IMR-90 (cell line): Measurements from ENCODE around the gene SLC25A2. TPM values are rescaled to one million over a fixed set of nuclear protein-coding genes. Genes with fewer than 3 reads are reported as not detected.

Experiments
- ATAC-seq: fragments of 200-7000 bp; cut with Tn5 transposase; 2 replicates; pipeline ENCODE4 v1.9.1; 2020; ENCODE audit warnings: low read depth, mild to moderate bottlenecking, moderate library complexity
- BruUV-seq: library from RNA; stranded (reverse); fragments of 400-500 nt; replicated peaks from 2 replicates; lab custom pipeline; 2021; lab: Mats Ljungman, UMichigan
- CTCF ChIA-PET: fragments of 300-600 bp; formaldehyde crosslinking; extraction: SDS; loops from one replicate; lab custom pipeline; 2021; ENCODE audit warnings: antibody characterized with exemption; lab: Yijun Ruan, JAX
- POLR2A ChIA-PET: fragments of 300-600 bp; sonication (Branson Sonifier 250); formaldehyde crosslinking; loops from one replicate; lab custom pipeline; 2022; ENCODE audit warnings: antibody characterized with exemption; ENCODE audit not compliant: unreplicated experiment; lab: Charles Lee
- DNase-seq: peaks from one replicate; pipeline ENCODE4 v3.0.0; 2013
- H2AFZ ChIP-seq: replicated peaks from 2 replicates; pipeline ENCODE3; 2013; ENCODE audit warnings: low read length, mild to moderate bottlenecking; ENCODE audit not compliant: poor library complexity
- H2AK5ac ChIP-seq: 2 replicates; pipeline ENCODE4 v1.6.1; 2013; ENCODE audit warnings: low read depth, low read length, inconsistent platforms
- H2AK9ac ChIP-seq: replicated peaks from 2 replicates; pipeline ENCODE3; 2013; ENCODE audit warnings: mild to moderate bottlenecking, low read depth, low read length, moderate library complexity; ENCODE audit not compliant: poor library complexity
- H2BK120ac ChIP-seq: 2 replicates; pipeline ENCODE4 v1.6.1; 2013; ENCODE audit warnings: low read depth, low read length, inconsistent platforms
- H2BK15ac ChIP-seq: 3 replicates; pipeline ENCODE4 v1.6.1; 2013; ENCODE audit warnings: low read depth, low read length, inconsistent platforms
- H2BK20ac ChIP-seq: 2 replicates; pipeline ENCODE4 v1.6.1; 2013; ENCODE audit warnings: low read depth, mild to moderate bottlenecking, inconsistent platforms, low read length, moderate library complexity
- H2BK5ac ChIP-seq: 2 replicates; pipeline ENCODE4 v1.6.1; 2013; ENCODE audit warnings: mild to moderate bottlenecking, low read depth, low read length, inconsistent platforms; ENCODE audit not compliant: poor library complexity, severe bottlenecking
- H3K14ac ChIP-seq: replicated peaks from 2 replicates; pipeline ENCODE4 v1.6.1; 2013; ENCODE audit warnings: low read depth, low read length, inconsistent platforms
- H3K18ac ChIP-seq: 2 replicates; pipeline ENCODE4 v1.6.1; 2013; ENCODE audit warnings: low read depth, low read length, control low read depth
- H3K23ac ChIP-seq: 2 replicates; pipeline ENCODE4 v1.6.1; 2013; ENCODE audit warnings: low read depth, low read length, inconsistent platforms
- H3K27ac ChIP-seq: 2 replicates; pipeline ENCODE4 v1.5.1; 2013; ENCODE audit warnings: mild to moderate bottlenecking, control low read depth, low read length; ENCODE audit not compliant: insufficient read depth
- H3K27me3 ChIP-seq: 2 replicates; pipeline ENCODE4 v1.6.1; 2013; ENCODE audit warnings: low read length; ENCODE audit not compliant: control insufficient read depth, insufficient read depth
- H3K36me3 ChIP-seq: 2 replicates; pipeline ENCODE4 v1.6.1; 2013; ENCODE audit warnings: low read length, mixed read lengths; ENCODE audit not compliant: control insufficient read depth, insufficient read depth
- H3K4ac ChIP-seq: 2 replicates; pipeline ENCODE4 v1.6.1; 2013; ENCODE audit warnings: low read depth, low read length, inconsistent platforms
- H3K4me1 ChIP-seq: 2 replicates; pipeline ENCODE4 v1.6.1; 2013; ENCODE audit warnings: low read length, mixed read lengths; ENCODE audit not compliant: control insufficient read depth, insufficient read depth
- H3K4me2 ChIP-seq: 2 replicates; pipeline ENCODE4 v1.6.1; 2013; ENCODE audit warnings: low read depth, mild to moderate bottlenecking, control low read depth, low read length, moderate library complexity
- H3K4me3 ChIP-seq: 2 replicates; pipeline ENCODE4 v1.5.1; 2013; ENCODE audit warnings: low read depth, mild to moderate bottlenecking, control low read depth, low read length, moderate library complexity; ENCODE audit not compliant: insufficient read depth
- H3K56ac ChIP-seq: 2 replicates; pipeline ENCODE4 v1.6.1; 2013; ENCODE audit warnings: low read length, inconsistent platforms; ENCODE audit not compliant: insufficient read depth; ENCODE audit errors: extremely low read depth
- H3K79me1 ChIP-seq, 2 experiments: 2 replicates each; pipeline ENCODE4 v1.6.1; 2013; ENCODE audit warnings: low read length in 2 of 2, inconsistent platforms in 1 of 2, low read depth in 1 of 2
- H3K9ac ChIP-seq: 2 replicates; pipeline ENCODE4 v1.6.1; 2013; ENCODE audit warnings: low read depth, low read length, control low read depth
- H3K9me1 ChIP-seq: 2 replicates; pipeline ENCODE4 v1.6.1; 2013; ENCODE audit warnings: low read length, inconsistent platforms; ENCODE audit not compliant: insufficient read depth
- H3K9me3 ChIP-seq: 2 replicates; pipeline ENCODE4 v1.6.1; 2013; ENCODE audit warnings: low read length; ENCODE audit not compliant: control insufficient read depth, insufficient read depth
- H4K20me1 ChIP-seq: 2 replicates; pipeline ENCODE4 v1.6.1; 2013; ENCODE audit warnings: low read length, inconsistent platforms; ENCODE audit not compliant: insufficient read depth
- H4K5ac ChIP-seq: 2 replicates; pipeline ENCODE4 v1.6.1; 2013; ENCODE audit warnings: mild to moderate bottlenecking, low read depth, low read length, control low read depth
- H4K8ac ChIP-seq, 2 experiments: 2 replicates each; pipeline ENCODE4 v1.6.1; 2013; ENCODE audit warnings: low read depth in 2 of 2, low read length in 2 of 2, control low read depth in 1 of 2, inconsistent platforms in 1 of 2
- H4K91ac ChIP-seq: 2 replicates; pipeline ENCODE4 v1.6.1; 2013; ENCODE audit warnings: low read depth, low read length, inconsistent platforms; ENCODE audit not compliant: insufficient read depth
- BHLHE40 ChIP-seq: fragments of 150-350 bp; IDR thresholded peaks from 2 replicates; pipeline ENCODE4 v1.6.1; 2016; ENCODE audit warnings: mild to moderate bottlenecking, low read depth, low read length
- CEBPB ChIP-seq: IDR thresholded peaks from 2 replicates; pipeline ENCODE4 v1.6.1; 2012; ENCODE audit warnings: low read depth, low read length, improper control_type of control experiment
- CHD1 ChIP-seq: IDR thresholded peaks from 2 replicates; pipeline ENCODE4 v1.6.1; 2012; ENCODE audit warnings: low read depth, low read length, improper control_type of control experiment
- CTCF ChIP-seq: conservative IDR thresholded peaks from 2 replicates; pipeline ENCODE4 v1.5.1; 2012; ENCODE audit warnings: mild to moderate bottlenecking, low read depth, low read length, improper control_type of control experiment
- FOS ChIP-seq: fragments of 150-350 bp; IDR thresholded peaks from 2 replicates; pipeline ENCODE4 v1.6.1; 2016; ENCODE audit warnings: low read depth, low read length
- MAFK ChIP-seq: IDR thresholded peaks from 2 replicates; pipeline ENCODE4 v1.6.1; 2012; ENCODE audit warnings: low read depth, low read length, improper control_type of control experiment
- MAZ ChIP-seq: IDR thresholded peaks from 2 replicates; pipeline ENCODE4 v1.6.1; 2012; ENCODE audit warnings: low read depth, mild to moderate bottlenecking, low read length, improper control_type of control experiment, moderate library complexity, borderline replicate concordance
- MXI1 ChIP-seq: IDR thresholded peaks from 2 replicates; pipeline ENCODE4 v1.6.1; 2012; ENCODE audit warnings: low read depth, mild to moderate bottlenecking, low read length, moderate library complexity, borderline replicate concordance
- RAD21 ChIP-seq: IDR thresholded peaks from 2 replicates; pipeline ENCODE4 v1.6.1; 2012; ENCODE audit warnings: low read length, improper control_type of control experiment
- RCOR1 ChIP-seq: IDR thresholded peaks from 2 replicates; pipeline ENCODE4 v1.6.1; 2012; ENCODE audit warnings: mild to moderate bottlenecking, low read length, improper control_type of control experiment; ENCODE audit not compliant: insufficient replicate concordance
- SMC3 ChIP-seq: fragments of 150-350 bp; IDR thresholded peaks from 2 replicates; pipeline ENCODE4 v1.6.1; 2016; ENCODE audit warnings: low read depth, mild to moderate bottlenecking, antibody characterized with exemption, low read length, moderate library complexity
- dilution Hi-C: fragments of 300-500 bp; cut with HindIII; formaldehyde crosslinking; loops from one replicate; pipeline ENCODE4 v1.14.3; 2018; ENCODE audit warnings: low sequenced_read_pairs; ENCODE audit not compliant: unreplicated experiment
- in situ Hi-C: fragments of 300-500 bp; cut with MboI; formaldehyde crosslinking; loops from 3 replicates; pipeline ENCODE4 v1.14.3; 2019; ENCODE audit warnings: low sequenced_read_pairs, inconsistent platforms, mixed read lengths
- intact Hi-C: fragments of 100-400 bp; cut with micrococcal nuclease; formaldehyde crosslinking; loops from 2 replicates; pipeline ENCODE4 v1.10.0; 2022
- polyA plus RNA-seq, 3 experiments: library from polyadenylated mRNA; depleted of rRNA; stranded (reverse); fragments of >200 nt; gene quantifications; 2 replicates each; pipeline ENCODE4 v1.2.3, GENCODE V29; 2012; ENCODE audit warnings: low replicate concordance in 1 of 3
- total RNA-seq: library from RNA; depleted of rRNA; stranded (reverse); fragments of >200 nt; gene quantifications from 2 replicates; pipeline ENCODE4 v1.2.3, GENCODE V29; 2012
- TF ChIP-seq, protein P1 (sequence below): fragments of 150-350 bp; IDR thresholded peaks from 2 replicates; pipeline ENCODE4 v1.6.1; 2016; ENCODE audit warnings: low read depth, mild to moderate bottlenecking, low read length, moderate library complexity, borderline replicate concordance

SLC25A2 gene
- total and polyA plus RNA-seq, 2 of the 4 experiments (the other 2 are of a cell fraction) = not detected

DNA sequence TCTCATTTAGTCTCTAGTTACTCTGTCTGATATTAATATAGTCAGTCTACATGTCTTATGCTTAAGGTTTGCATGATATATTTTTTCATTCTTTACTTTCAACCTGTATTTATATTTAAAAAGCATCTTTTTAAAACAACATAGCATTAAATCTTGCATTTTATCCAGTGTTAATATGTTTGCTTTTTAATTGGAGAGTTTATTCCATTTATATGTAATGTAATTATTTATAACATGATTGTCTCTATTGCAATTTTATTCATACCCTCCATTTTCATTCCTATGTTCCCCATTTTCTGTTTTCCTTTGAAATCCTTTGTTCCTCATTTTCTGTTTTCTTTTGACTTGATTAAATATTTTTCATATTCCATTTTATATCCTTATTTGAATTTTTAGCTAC lies 45.4 kb downstream of the SLC25A2 start:
- intact Hi-C loops = no loop called here
- no peaks in the 10 kb centered on the region for H3K9me1 ChIP-seq
- no peaks in the 10 kb centered on the region for H3K27me3 ChIP-seq
- DNase-seq (no peak), ATAC-seq (no peak)
- no peaks in the 10 kb centered on the region for H3K79me1 ChIP-seq
- no TSS peak for BruUV-seq
- no peak overlapping the region for H2BK15ac ChIP-seq
- H3K9ac ChIP-seq = no peak overlapping the region
- no peak overlapping the region for H4K8ac ChIP-seq
- in situ Hi-C loops = no loop called here
- no peak overlapping the region for H3K4ac ChIP-seq
- no peak overlapping the region for H3K4me3 ChIP-seq
- H4K5ac ChIP-seq = no peak overlapping the region
- peaks cover 40% of the 10 kb centered on the region for H3K9me3 ChIP-seq
- ChIA-PET POLR2A (no interaction called here), CTCF (no interaction called here)
- H3K36me3 ChIP-seq = no peaks in the 10 kb centered on the region
- H3K14ac ChIP-seq = no peak overlapping the region
- no peak overlapping the region for H2BK20ac ChIP-seq
- no peaks in the 10 kb centered on the region for H4K20me1 ChIP-seq
- H4K91ac ChIP-seq = no peak overlapping the region
- TF ChIP-seq SMC3 (no peak), FOS (no peak), MXI1 (no peak), MAFK (no peak), RAD21 (no peak), RCOR1 (no peak), BHLHE40 (no peak), MAZ (no peak), CEBPB (no peak), CHD1 (no peak), CTCF (no peak)
- TF ChIP-seq, protein P1, sequence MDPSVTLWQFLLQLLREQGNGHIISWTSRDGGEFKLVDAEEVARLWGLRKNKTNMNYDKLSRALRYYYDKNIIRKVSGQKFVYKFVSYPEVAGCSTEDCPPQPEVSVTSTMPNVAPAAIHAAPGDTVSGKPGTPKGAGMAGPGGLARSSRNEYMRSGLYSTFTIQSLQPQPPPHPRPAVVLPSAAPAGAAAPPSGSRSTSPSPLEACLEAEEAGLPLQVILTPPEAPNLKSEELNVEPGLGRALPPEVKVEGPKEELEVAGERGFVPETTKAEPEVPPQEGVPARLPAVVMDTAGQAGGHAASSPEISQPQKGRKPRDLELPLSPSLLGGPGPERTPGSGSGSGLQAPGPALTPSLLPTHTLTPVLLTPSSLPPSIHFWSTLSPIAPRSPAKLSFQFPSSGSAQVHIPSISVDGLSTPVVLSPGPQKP = no peak
- H2AK9ac ChIP-seq = no peak overlapping the region
- no peak overlapping the region for H3K4me2 ChIP-seq
- no peak overlapping the region for H3K18ac ChIP-seq
- H2BK5ac ChIP-seq = no peak overlapping the region
- H2AK5ac ChIP-seq = no peak overlapping the region
- no peak overlapping the region for H2BK120ac ChIP-seq
- dilution Hi-C loops = no loop called here
- no peak overlapping the region for H3K56ac ChIP-seq
- no peak overlapping the region for H3K27ac ChIP-seq
- H3K4me1 ChIP-seq = no peaks in the 10 kb centered on the region
- H2AFZ ChIP-seq = no peak overlapping the region
- H3K23ac ChIP-seq = no peak overlapping the region
